Measurements from ENCODE around the gene HSD3B1.

The HSD3B1 gene

DNA sequence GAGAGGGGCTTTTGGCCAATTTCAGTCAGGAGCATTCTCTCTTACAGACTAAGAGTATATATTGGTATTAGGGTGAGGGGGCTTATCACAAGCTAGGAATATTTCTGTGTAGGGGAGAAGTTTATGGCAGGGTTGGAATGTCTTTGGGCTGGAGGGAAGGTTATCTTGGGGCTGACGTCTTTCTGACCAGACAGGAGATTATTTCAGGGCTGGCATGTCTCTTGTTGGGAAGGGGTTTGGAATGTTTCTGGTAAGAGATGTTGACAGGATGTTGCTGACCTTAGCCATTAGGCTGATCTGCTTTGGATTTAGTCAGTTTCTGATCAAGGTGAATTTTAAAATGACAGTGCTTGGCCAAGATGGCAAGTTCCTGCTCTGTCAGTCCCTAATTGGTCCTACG is 17.8 kb upstream of the HSD3B1 start:
- H3K4me3 ChIP-seq (ENCODE audit: low read length) = no peak overlapping the region
- no peak for TF ChIP-seq CTCF (conservative IDR thresholded peaks at IDR 0.05; ENCODE audit: low read length)
- DNase-seq (ENCODE audit: low read depth) = no peak

- DNase-seq (ENCODE audit: low read depth) = no peak
- no peak for TF ChIP-seq CTCF (conservative IDR thresholded peaks at IDR 0.05; ENCODE audit: low read length)
- no peak overlapping the region for H3K4me3 ChIP-seq (ENCODE audit: low read length)
Measured at GRCh38 chr1:119490925-119491324, 16.1 kb upstream of the HSD3B1 start.

DNA sequence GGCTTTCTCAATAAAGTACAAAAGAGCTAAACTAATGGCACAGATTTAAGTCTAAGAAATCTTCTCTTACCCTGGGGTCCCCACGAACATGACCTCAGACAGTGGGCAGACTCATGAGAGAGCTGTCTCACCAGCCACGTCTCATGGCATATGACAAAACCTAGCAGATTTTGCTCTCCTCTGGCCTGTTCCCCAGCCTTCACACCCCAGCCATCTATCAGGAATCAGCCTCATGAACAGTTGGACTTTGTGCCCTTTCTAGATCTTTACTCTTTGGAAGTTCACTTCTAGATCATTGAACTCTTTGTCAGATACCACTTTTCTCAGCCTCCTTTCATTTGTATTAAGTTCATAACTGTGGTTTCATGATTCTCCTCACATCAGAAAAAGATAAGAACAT is 14.2 kb upstream of the HSD3B1 start:
- no peak for DNase-seq (ENCODE audit: low read depth)
- no peak overlapping the region for H3K4me3 ChIP-seq (ENCODE audit: low read length)
- TF ChIP-seq CTCF (conservative IDR thresholded peaks at IDR 0.05; ENCODE audit: low read length) = no peak

DNA sequence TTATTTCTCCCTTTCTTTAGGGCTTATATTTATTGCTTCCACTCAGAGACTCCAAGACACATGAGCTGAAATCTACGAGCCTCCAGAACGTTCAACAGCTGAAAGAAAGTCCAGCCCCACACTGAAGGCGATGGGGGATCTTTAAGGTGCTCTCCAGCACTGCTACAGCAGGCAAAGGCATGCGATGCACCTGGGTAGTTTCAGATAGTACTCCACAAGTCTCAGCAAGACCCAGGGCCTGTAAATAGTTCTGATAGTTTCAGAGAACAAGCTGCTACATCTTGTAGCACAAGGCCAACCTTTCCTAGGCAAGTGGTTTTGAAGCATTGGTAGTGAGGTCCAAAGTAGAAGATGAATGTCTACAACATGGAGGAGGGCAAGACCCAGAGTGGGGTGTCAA is 2.2 kb upstream of the HSD3B1 start:
- DNase-seq (ENCODE audit: low read depth) = no peak
- no peak for TF ChIP-seq CTCF (conservative IDR thresholded peaks at IDR 0.05; ENCODE audit: low read length)
- H3K4me3 ChIP-seq (ENCODE audit: low read length) = no peak overlapping the region

GRCh38 chr1:119510046-119510445 is 3.0 kb downstream of the HSD3B1 start:
- TF ChIP-seq CTCF (conservative IDR thresholded peaks at IDR 0.05; ENCODE audit: low read length) = no peak
- DNase-seq (ENCODE audit: low read depth) = no peak

GRCh38 chr1:119515221-119515620 is 8.2 kb downstream of the HSD3B1 start:
- no peak for DNase-seq (ENCODE audit: low read depth)
- no peak overlapping the region for H3K4me3 ChIP-seq (ENCODE audit: low read length)
- no peak for TF ChIP-seq CTCF (conservative IDR thresholded peaks at IDR 0.05; ENCODE audit: low read length)

More at GRCh38 chr1:119510046-119510445, 3.0 kb downstream of the HSD3B1 start:
- H3K4me3 ChIP-seq (ENCODE audit: low read length) = no peak overlapping the region

DNA sequence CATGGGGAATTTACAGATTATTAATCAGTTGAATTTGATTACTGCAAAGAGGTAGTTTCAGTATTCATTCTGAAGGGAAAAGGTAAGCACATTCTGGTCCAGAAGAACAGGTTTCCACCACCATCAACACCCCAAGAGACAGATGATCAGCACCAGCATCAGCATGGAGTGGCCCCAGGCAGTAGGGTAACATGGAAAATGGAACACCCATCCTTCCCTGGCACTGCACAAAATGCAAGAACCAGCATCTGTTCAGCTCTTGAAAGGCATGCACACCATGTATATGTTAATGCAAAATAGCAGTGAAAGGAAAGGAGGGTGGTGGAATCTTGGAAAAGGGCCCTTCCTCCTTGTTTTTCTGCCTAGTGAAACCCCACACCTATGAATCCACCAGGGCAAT is 9.2 kb downstream of the HSD3B1 start:
- no peak for TF ChIP-seq CTCF (conservative IDR thresholded peaks at IDR 0.05; ENCODE audit: low read length)
- DNase-seq (ENCODE audit: low read depth) = no peak
- H3K4me3 ChIP-seq (ENCODE audit: low read length) = no peak overlapping the region

All from AG10803 (cell line).